Measurements from ENCODE around the gene GRIA1. TPM values are rescaled to one million over a fixed set of nuclear protein-coding genes. Genes with fewer than 3 reads are reported as not detected.
"Not testable (repeated sequence)": the region's sequence is repeated elsewhere in the genome, so short reads cannot be mapped to it uniquely, and the experiment has no call there.

The GRIA1 gene
- total and polyA plus RNA-seq, 8 donors: 2.9 to 20.2 (median 11.2) TPM

DNA sequence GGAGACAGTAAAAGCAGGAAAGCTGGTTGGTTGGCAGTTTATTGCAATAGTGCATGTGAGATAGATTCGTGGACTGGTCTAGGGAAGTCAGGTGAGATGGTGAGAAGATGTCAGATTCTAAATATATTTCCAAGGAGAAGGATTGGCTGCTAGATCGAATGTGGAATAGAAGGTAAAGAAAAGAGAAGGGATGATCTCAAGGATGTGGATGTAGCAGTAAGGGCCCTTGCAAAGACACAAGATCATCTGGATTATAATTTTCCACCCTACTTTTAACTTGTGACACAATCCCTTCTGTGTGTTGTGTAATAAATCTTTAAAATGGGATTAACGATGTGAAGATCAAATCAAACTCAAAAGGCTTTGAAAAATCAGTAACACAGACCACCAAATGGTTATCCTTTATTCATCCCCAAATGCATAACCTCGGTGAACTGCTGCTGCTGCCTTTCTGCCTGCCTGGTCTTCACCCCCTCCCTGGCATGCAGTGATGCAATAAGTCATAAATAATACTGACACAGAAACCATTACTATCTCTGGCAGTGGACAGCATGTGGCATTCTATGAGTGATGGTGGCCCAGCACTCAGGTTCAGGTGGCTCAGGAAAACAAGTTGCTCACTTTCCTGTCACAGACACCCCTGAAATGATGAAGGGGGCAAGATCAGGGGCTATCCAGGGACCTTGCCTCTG, 369.9 kb downstream of the GRIA1 start:
- ATAC-seq (no peak), DNase-seq (no peak)
- no peaks in the 10 kb centered on the region for H3K27me3 ChIP-seq
- TF ChIP-seq, protein P1, sequence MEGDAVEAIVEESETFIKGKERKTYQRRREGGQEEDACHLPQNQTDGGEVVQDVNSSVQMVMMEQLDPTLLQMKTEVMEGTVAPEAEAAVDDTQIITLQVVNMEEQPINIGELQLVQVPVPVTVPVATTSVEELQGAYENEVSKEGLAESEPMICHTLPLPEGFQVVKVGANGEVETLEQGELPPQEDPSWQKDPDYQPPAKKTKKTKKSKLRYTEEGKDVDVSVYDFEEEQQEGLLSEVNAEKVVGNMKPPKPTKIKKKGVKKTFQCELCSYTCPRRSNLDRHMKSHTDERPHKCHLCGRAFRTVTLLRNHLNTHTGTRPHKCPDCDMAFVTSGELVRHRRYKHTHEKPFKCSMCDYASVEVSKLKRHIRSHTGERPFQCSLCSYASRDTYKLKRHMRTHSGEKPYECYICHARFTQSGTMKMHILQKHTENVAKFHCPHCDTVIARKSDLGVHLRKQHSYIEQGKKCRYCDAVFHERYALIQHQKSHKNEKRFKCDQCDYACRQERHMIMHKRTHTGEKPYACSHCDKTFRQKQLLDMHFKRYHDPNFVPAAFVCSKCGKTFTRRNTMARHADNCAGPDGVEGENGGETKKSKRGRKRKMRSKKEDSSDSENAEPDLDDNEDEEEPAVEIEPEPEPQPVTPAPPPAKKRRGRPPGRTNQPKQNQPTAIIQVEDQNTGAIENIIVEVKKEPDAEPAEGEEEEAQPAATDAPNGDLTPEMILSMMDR (IDR thresholded peaks at IDR 0.05): no peak
- H3K9me3 ChIP-seq: peaks cover 0 to 11% of the 10 kb centered on the region in 2 donors
- intact Hi-C loops (cut with DNase I): no loop called here
- H3K4me3 ChIP-seq: no peak overlapping the region
- H3K4me1 ChIP-seq: no peaks in the 10 kb centered on the region
- no peak overlapping the region for H3K27ac ChIP-seq
- H3K36me3 ChIP-seq: no peaks in the 10 kb centered on the region

DNA sequence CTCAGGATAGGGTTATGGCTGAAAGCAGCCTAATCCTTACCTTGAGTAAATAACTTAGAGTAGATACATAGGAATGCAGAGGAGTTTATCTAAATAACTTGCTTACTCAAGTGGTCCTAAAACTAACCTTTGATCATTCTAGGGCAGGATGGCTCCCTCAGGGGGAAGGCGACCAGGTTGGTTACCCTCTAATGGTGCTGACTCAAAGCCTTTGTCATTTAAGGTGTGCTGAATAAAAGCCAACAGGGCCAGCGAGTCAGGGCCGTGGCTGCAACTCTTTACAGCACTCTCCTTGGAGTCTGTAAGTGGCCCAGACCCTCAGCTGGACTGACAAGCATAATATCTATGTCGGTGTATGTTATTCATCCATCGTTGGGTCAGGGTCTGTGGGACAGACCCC, 372.4 kb downstream of the GRIA1 start:
- ATAC-seq; intact Hi-C loops (cut with DNase I): not testable (repeated sequence)

More for the DNA sequence above, 372.4 kb downstream of the GRIA1 start:
- not testable (repeated sequence) for H3K36me3 ChIP-seq, H3K4me3 ChIP-seq, H3K9me3 ChIP-seq, H3K27ac ChIP-seq, H3K27me3 ChIP-seq, H3K4me1 ChIP-seq
- peak in 1 of 4 donors; percentile 27 for DNase-seq
